D721Med (cell line): Measurements from ENCODE around the gene TP53BP2.

Source experiments
- DNase-seq: peaks from one replicate; pipeline ENCODE4 v3.0.0; 2011; ENCODE audit warnings: low spot score; ENCODE audit not compliant: insufficient read length
- FAIRE-seq: peaks from 2 replicates; lab custom pipeline; 2011; peaks lifted over from hg19 to GRCh38; lab: Jason Lieb, UNC
- CTCF ChIP-seq: IDR thresholded peaks from 2 replicates; pipeline ENCODE4 v1.5.1; 2012; ENCODE audit warnings: mild to moderate bottlenecking, control low read depth; ENCODE audit not compliant: insufficient read depth; ENCODE audit errors: missing control alignments

Gene TP53BP2

GRCh38 chr1:223755992-223756775 lies 89.6 kb downstream of the TP53BP2 start:
- no peak for FAIRE-seq
- no peak for DNase-seq
- TF ChIP-seq CTCF: no peak

GRCh38 chr1:223755432-223755792 lies 90.3 kb downstream of the TP53BP2 start:
- DNase-seq: no peak
- TF ChIP-seq CTCF: no peak
- FAIRE-seq: no peak

- FAIRE-seq: no peak
- no peak for DNase-seq
- no peak for TF ChIP-seq CTCF
Observed at GRCh38 chr1:223754681-223755431, 90.9 kb downstream of the TP53BP2 start.

- FAIRE-seq (no peak), DNase-seq (no peak)
- no peak for TF ChIP-seq CTCF
Observed at GRCh38 chr1:223752721-223753515, 92.8 kb downstream of the TP53BP2 start.

- FAIRE-seq: no peak
- no peak for TF ChIP-seq CTCF
- no peak for DNase-seq
Observed at GRCh38 chr1:223751696-223752095, 94.1 kb downstream of the TP53BP2 start.

- no peak for TF ChIP-seq CTCF
- no peak for FAIRE-seq
Observed at GRCh38 chr1:223750730-223751570, 94.8 kb downstream of the TP53BP2 start.

More at GRCh38 chr1:223750730-223751570, 94.8 kb downstream of the TP53BP2 start:
- no peak for DNase-seq
